Neuron (in vitro differentiated cells): Measurements from ENCODE around the gene MRAP.
"Not testable (repeated sequence)": the region's sequence is repeated elsewhere in the genome, so short reads cannot be mapped to it uniquely, and the experiment has no call there.

Experiments used
- H2AFZ ChIP-seq: one replicate; pipeline ENCODE4 v1.6.1; 2013; ENCODE audit warnings: low read depth, mild to moderate bottlenecking, inconsistent platforms, low read length, moderate library complexity
- H3K27me3 ChIP-seq: one replicate; pipeline ENCODE4 v1.6.1; 2013; ENCODE audit warnings: low read length; ENCODE audit not compliant: insufficient read depth
- H3K36me3 ChIP-seq: one replicate; pipeline ENCODE4 v1.6.1; 2013; ENCODE audit warnings: low read length; ENCODE audit not compliant: insufficient read depth
- H3K4me1 ChIP-seq: one replicate; pipeline ENCODE4 v1.6.1; 2013; ENCODE audit warnings: low read length; ENCODE audit not compliant: insufficient read depth
- H3K4me3 ChIP-seq: 2 replicates; pipeline ENCODE4 v1.5.1; 2013; ENCODE audit warnings: mild to moderate bottlenecking, low read length, moderate library complexity
- H3K9me3 ChIP-seq: one replicate; pipeline ENCODE4 v1.6.1; 2013; ENCODE audit warnings: low read length

The MRAP gene

DNA sequence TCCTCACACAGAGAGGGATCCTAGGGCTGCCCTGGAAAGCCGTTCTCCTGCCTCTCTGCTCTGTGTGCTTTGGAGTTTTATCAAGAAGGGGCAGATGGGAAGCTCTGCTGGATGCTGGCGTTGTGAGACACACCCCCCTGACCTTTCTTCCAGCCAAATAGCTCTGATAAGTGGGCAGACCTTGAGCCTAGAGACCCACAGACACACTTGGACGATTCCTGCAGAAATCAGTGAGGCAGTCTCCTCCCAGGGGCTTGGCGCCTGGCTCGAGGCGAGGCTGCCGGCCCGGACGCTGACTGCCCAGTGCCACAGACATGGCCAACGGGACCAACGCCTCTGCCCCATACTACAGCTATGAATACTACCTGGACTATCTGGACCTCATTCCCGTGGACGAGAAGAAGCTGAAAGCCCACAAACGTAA lies at the start of gene MRAP:
Gene MRAP (plus strand): TSS at position 198 of the 424 bp plus-strand sequence. CDS start 117 bp downstream, at position 315.
- H3K36me3 ChIP-seq, result no peaks in the 10 kb centered on the region
- H3K4me1 ChIP-seq, result no peaks in the 10 kb centered on the region
- no peak within 1 kb of the TSS for H2AFZ ChIP-seq
- no peaks in the 10 kb centered on the region for H3K9me3 ChIP-seq
- no peaks in the 10 kb centered on the region for H3K27me3 ChIP-seq
- H3K4me3 ChIP-seq, result no peak within 1 kb of the TSS

GRCh38 chr21:32249511-32250280 lies 49.0 kb upstream of the MRAP start:
- H3K9me3 ChIP-seq, result peaks cover 2% of the 10 kb centered on the region
- no peak overlapping the region for H2AFZ ChIP-seq
- H3K27me3 ChIP-seq, result no peaks in the 10 kb centered on the region
- H3K36me3 ChIP-seq, result no peaks in the 10 kb centered on the region
- no peak overlapping the region for H3K4me3 ChIP-seq
- peaks cover 9% of the 10 kb centered on the region for H3K4me1 ChIP-seq

GRCh38 chr21:32252136-32252535 lies 46.5 kb upstream of the MRAP start:
- no peaks in the 10 kb centered on the region for H3K27me3 ChIP-seq
- peaks cover 21% of the 10 kb centered on the region for H3K4me1 ChIP-seq
- no peaks in the 10 kb centered on the region for H3K36me3 ChIP-seq
- no peak overlapping the region for H3K4me3 ChIP-seq
- H2AFZ ChIP-seq, result no peak overlapping the region
- no peaks in the 10 kb centered on the region for H3K9me3 ChIP-seq

DNA sequence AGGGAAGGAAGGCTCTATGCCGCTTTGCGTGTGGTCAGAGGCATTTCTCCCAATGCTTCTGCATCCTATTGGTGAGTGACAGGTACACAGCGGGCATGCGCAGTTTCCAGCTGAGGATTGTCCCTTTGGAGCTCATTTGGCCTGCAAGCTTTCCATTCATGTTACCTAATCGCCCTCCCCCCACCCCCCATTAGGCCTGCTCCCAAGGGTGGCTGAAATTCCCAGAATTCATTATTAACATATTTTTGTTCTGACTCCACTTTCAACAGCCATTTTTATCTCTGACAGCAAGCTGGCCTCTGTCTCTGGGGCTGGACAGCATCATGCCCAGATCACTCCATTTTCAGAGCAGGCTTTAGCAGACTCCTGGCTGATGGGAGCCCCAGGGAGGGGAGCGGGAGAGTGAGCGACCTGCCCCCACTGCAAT lies 45.4 kb upstream of the MRAP start:
- no peak overlapping the region for H3K4me3 ChIP-seq
- no peaks in the 10 kb centered on the region for H3K36me3 ChIP-seq
- H2AFZ ChIP-seq, result no peak overlapping the region
- no peaks in the 10 kb centered on the region for H3K27me3 ChIP-seq
- H3K4me1 ChIP-seq, result peaks cover 31% of the 10 kb centered on the region
- H3K9me3 ChIP-seq, result no peaks in the 10 kb centered on the region

DNA sequence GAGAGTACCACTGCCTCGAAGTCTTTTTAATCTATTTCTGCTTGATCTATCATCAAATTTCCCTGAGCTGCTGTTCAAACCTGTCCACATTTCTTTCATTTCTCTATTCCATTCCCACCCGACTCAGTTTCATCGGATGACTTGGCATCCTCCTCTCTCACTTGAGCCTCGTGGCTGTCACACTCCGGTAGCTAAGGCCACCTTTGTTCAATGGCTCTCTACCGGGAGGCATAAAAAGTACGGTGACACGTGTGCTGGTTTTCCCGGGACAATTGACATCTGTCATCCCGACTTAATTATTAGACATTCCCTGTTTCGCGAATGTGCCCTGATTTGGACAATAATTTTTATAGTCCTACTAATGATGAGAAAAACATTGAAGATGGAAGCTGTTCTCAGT lies 42.4 kb upstream of the MRAP start:
- Histone ChIP-seq H3K4me1 (peaks cover 21% of the 10 kb centered on the region), H3K27me3 (no peaks in the 10 kb centered on the region), H3K36me3 (no peaks in the 10 kb centered on the region), H2AFZ (peak overlapping the region; percentile 33), H3K9me3 (no peaks in the 10 kb centered on the region), H3K4me3 (no peak overlapping the region)

DNA sequence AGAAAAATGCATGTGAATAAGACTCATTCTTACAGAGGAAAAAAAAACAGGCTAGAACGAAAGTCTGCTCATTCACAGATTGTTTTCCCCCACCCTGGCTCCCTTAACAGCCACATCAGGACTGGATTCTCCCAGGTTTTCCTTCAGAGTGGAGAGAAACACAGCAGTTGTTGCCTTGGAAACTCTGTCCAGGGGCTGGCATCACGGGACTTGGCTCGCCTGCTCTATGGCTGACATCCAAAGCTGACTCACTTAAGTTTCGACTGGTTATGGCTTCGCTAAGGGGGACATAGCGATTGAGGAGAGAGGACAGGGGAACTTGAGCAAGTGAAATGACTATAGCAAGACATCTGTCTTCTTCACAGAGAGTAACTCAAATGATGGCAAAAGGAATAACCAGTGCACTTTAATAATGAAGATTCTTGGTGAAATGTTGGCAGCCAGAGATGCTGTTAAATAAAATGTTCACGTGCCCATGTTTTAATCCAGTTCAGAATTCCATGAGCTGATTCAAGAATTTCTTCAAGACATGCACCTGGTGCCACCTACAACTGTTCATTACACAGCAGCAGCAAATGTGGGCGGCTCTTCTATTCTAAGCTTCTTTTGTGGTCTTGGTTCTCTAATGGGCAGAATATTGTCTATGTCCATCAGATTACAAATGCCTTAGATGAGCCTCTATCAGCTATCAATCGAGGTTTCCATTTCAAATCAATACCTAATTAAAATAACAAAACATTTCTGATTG lies 41.6 kb upstream of the MRAP start:
- H2AFZ ChIP-seq, result peak overlapping the region; percentile 33
- no peak overlapping the region for H3K4me3 ChIP-seq
- peaks cover 21% of the 10 kb centered on the region for H3K4me1 ChIP-seq
- H3K9me3 ChIP-seq, result no peaks in the 10 kb centered on the region
- no peaks in the 10 kb centered on the region for H3K36me3 ChIP-seq
- H3K27me3 ChIP-seq, result no peaks in the 10 kb centered on the region

GRCh38 chr21:32257962-32258785 lies 40.5 kb upstream of the MRAP start:
- no peaks in the 10 kb centered on the region for H3K9me3 ChIP-seq
- H2AFZ ChIP-seq, result no peak overlapping the region

DNA sequence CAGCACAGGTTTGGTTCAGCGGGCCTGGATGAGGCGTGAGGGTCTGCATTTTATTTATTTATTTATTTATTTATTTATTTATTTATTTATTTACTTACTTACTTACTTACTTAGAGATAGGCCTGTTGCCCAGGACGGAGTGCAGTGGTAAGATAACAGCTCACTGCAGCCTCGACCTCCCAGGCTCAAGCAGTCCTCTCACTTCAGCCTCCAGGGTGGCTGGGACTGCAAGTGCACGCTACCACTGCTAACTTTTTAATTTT lies 39.9 kb upstream of the MRAP start:
- not testable (repeated sequence) for H3K9me3 ChIP-seq, H3K27me3 ChIP-seq, H3K4me3 ChIP-seq, H3K36me3 ChIP-seq, H2AFZ ChIP-seq
- peaks cover 21% of the 10 kb centered on the region for H3K4me1 ChIP-seq

More at GRCh38 chr21:32257962-32258785, 40.5 kb upstream of the MRAP start:
- H3K4me1 ChIP-seq, result peaks cover 21% of the 10 kb centered on the region
- no peaks in the 10 kb centered on the region for H3K27me3 ChIP-seq
- no peaks in the 10 kb centered on the region for H3K36me3 ChIP-seq
- H3K4me3 ChIP-seq, result no peak overlapping the region

DNA sequence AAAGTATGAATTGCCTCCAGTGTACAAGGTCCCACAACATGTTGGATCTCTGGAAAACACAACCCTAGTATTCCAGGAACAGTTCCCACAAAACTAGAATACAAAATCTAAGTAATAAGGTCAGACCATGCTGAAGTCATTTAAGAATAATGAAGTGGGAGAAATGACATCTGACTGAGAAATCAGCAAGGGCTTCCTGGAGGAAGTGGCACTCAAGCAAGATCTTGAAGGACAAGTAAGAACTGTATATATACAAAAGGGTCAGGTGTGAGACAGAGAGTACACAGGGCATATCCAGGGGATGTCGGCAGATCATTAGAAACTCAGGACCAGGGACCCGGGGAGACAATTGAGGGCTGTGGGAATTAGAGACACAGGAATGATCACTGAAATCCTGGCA lies 38.5 kb upstream of the MRAP start:
- no peak overlapping the region for H2AFZ ChIP-seq
- H3K9me3 ChIP-seq, result no peaks in the 10 kb centered on the region
- no peaks in the 10 kb centered on the region for H3K27me3 ChIP-seq
- no peaks in the 10 kb centered on the region for H3K36me3 ChIP-seq
- no peak overlapping the region for H3K4me3 ChIP-seq
- H3K4me1 ChIP-seq, result peaks cover 21% of the 10 kb centered on the region

DNA sequence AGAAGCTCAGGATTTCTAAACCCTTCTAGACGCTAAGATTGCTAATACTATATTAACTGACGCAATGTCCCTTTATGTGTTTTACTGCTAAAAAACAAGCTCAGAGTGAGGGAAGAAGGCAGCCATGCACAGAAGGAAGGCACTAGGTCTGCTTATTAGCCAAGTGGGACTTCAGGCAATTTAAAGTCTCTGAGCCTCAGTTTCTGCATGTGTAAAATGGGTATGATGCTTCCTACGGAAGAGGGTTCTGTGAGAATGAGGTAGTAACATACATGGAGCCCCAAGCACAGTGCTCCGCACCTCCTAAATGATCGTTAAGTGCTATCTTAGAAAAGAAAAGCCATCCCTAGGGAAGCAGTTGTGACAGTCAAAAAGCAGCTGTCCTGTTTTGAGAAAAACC lies 36.7 kb upstream of the MRAP start:
- Histone ChIP-seq H3K9me3 (no peaks in the 10 kb centered on the region), H3K27me3 (no peaks in the 10 kb centered on the region), H2AFZ (no peak overlapping the region), H3K36me3 (peaks cover 3% of the 10 kb centered on the region), H3K4me1 (peaks cover 12% of the 10 kb centered on the region), H3K4me3 (no peak overlapping the region)

- H3K4me3 ChIP-seq, H3K9me3 ChIP-seq, H3K27me3 ChIP-seq, H3K4me1 ChIP-seq, H2AFZ ChIP-seq: not testable (repeated sequence)
- peaks cover 28% of the 10 kb centered on the region for H3K36me3 ChIP-seq
These were observed 33.3 kb upstream of the MRAP start for GRCh38 chr21:32265321-32265720.

- no peaks in the 10 kb centered on the region for H3K9me3 ChIP-seq
- peaks cover 55% of the 10 kb centered on the region for H3K36me3 ChIP-seq
- no peaks in the 10 kb centered on the region for H3K27me3 ChIP-seq
These were observed 27.9 kb upstream of the MRAP start for GRCh38 chr21:32270748-32271147.

GRCh38 chr21:32276671-32277070 lies 22.0 kb upstream of the MRAP start:
- H3K36me3 ChIP-seq, result peaks cover 27% of the 10 kb centered on the region
- H3K4me3 ChIP-seq, result no peak overlapping the region

More at GRCh38 chr21:32270748-32271147, 27.9 kb upstream of the MRAP start:
- no peak overlapping the region for H2AFZ ChIP-seq
- H3K4me3 ChIP-seq, result no peak overlapping the region
- H3K4me1 ChIP-seq, result no peaks in the 10 kb centered on the region

More at GRCh38 chr21:32276671-32277070, 22.0 kb upstream of the MRAP start:
- Histone ChIP-seq H3K27me3 (no peaks in the 10 kb centered on the region), H3K9me3 (no peaks in the 10 kb centered on the region), H3K4me1 (peaks cover 14% of the 10 kb centered on the region), H2AFZ (no peak overlapping the region)
